ENCODE data around the gene TSPEAR.
"Not testable (repeated sequence)": the region's sequence is repeated elsewhere in the genome, so short reads cannot be mapped to it uniquely, and the experiment has no call there.

TSPEAR gene

DNA sequence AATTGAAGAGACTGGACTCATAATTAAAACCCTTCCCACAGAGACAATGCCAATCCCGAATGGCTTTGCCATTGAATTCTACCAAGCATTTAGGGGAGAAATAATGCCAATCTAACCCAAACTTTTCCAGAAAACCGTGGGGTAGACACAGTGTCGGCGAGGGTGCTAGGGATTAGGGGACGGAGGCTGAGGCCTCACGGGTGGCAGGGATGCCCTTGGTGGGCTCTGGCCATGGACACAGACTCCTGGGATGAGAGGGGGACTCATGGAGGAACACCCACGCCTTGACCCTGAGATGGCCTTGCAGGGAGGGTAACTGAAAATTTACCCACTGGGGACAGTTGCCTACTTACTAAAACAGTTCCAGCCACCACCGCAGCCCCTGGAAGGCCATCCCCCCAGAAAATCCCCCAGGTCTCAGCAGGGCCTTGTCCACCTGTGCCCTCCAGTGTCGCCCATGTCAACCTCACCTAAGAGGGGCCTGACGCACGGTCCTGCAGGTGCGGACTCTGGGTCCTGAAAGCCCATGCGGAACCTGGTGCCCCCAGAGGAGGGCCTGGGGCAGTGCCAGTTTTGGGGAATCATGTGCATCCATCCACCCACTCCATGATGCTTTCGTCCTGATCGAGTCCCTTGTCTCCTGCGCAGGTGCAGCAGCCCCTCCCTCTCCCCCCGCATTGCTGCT, 132.9 kb downstream of the TSPEAR start:
- TF ChIP-seq, protein P1, sequence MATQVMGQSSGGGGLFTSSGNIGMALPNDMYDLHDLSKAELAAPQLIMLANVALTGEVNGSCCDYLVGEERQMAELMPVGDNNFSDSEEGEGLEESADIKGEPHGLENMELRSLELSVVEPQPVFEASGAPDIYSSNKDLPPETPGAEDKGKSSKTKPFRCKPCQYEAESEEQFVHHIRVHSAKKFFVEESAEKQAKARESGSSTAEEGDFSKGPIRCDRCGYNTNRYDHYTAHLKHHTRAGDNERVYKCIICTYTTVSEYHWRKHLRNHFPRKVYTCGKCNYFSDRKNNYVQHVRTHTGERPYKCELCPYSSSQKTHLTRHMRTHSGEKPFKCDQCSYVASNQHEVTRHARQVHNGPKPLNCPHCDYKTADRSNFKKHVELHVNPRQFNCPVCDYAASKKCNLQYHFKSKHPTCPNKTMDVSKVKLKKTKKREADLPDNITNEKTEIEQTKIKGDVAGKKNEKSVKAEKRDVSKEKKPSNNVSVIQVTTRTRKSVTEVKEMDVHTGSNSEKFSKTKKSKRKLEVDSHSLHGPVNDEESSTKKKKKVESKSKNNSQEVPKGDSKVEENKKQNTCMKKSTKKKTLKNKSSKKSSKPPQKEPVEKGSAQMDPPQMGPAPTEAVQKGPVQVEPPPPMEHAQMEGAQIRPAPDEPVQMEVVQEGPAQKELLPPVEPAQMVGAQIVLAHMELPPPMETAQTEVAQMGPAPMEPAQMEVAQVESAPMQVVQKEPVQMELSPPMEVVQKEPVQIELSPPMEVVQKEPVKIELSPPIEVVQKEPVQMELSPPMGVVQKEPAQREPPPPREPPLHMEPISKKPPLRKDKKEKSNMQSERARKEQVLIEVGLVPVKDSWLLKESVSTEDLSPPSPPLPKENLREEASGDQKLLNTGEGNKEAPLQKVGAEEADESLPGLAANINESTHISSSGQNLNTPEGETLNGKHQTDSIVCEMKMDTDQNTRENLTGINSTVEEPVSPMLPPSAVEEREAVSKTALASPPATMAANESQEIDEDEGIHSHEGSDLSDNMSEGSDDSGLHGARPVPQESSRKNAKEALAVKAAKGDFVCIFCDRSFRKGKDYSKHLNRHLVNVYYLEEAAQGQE (IDR thresholded peaks at IDR 0.05; ENCODE audit: insufficient read depth in 1 of 2, low read depth in 2 of 2, low read length in 2 of 2), result no peak
- TF ChIP-seq FOXP2 (optimal IDR thresholded peaks at IDR 0.05; ENCODE audit: borderline replicate concordance, extremely low read depth, extremely low read length, insufficient read depth), result no peak
- TF ChIP-seq SIN3A (IDR thresholded peaks at IDR 0.05; ENCODE audit: borderline replicate concordance, insufficient read depth, low read length), result no peak
- TF ChIP-seq POLR2AphosphoS5 (IDR thresholded peaks at IDR 0.05; ENCODE audit: low read depth, low read length), result no peak
- no peak for TF ChIP-seq TAF1 (IDR thresholded peaks at IDR 0.05; ENCODE audit: borderline replicate concordance, insufficient read depth, low read length)

DNA sequence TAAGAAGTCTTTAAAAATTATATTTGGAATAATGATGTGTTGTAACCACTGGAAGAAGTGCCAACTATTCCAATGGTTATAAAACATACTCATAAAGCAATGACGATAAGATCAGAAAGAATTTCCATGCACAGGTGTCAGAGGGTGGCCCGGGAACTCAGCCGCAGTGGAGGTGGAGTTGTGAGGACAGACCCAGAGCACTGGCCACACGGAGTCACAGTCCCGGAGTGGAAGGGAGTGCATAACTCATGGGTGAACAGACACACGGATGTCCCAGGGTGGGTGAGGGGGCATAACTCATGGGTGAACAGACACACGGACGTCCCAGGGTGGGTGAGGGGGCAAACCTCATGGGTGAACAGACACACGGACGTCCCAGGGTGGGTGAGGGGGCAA, 135.3 kb downstream of the TSPEAR start:
- TF ChIP-seq SIN3A (IDR thresholded peaks at IDR 0.05; ENCODE audit: borderline replicate concordance, insufficient read depth, low read length), result no peak
- TF ChIP-seq, protein P1 (IDR thresholded peaks at IDR 0.05; ENCODE audit: insufficient read depth in 1 of 2, low read depth in 2 of 2, low read length in 2 of 2), result no peak
- no peak for TF ChIP-seq TAF1 (IDR thresholded peaks at IDR 0.05; ENCODE audit: borderline replicate concordance, insufficient read depth, low read length)
- no peak for TF ChIP-seq FOXP2 (optimal IDR thresholded peaks at IDR 0.05; ENCODE audit: borderline replicate concordance, extremely low read depth, extremely low read length, insufficient read depth)
- TF ChIP-seq POLR2AphosphoS5 (IDR thresholded peaks at IDR 0.05; ENCODE audit: low read depth, low read length), result no peak

DNA sequence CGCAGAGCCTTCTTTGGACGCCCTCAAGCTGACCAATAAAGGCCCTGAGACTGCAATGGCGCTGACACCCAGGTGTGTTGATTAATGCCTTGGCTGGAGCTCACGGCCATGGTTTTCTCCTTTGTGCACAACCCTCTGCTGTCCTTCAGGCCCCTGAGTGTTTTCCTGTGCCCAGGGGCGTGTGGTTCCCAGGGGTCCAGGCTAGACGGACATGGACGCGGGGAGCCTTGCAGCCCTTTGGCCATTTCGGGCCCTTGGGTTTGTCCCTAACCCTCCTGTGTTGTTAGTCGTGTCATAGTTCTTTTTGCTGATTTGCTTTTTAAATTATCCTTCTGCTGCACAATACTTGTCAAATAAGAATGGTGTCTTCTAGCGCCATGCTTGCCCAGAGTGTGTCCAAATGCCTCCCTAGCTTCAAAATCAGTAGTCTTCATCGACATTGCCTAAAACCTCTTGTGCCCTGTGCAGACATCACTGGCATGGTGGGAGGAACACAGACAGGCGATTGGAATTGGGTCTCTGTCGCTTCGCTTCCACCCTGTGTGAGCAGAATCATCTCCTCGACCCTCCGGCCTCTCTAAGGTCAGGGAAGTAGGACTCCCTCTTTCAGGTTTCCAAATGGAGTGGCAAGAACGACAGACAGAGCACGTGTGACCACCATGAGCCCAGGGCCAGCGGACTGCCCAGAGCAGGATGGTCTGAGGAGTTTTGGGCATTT, 135.9 kb downstream of the TSPEAR start:
- no peak for TF ChIP-seq POLR2AphosphoS5 (IDR thresholded peaks at IDR 0.05; ENCODE audit: low read depth, low read length)
- TF ChIP-seq, protein P1 (IDR thresholded peaks at IDR 0.05; ENCODE audit: insufficient read depth in 1 of 2, low read depth in 2 of 2, low read length in 2 of 2), result no peak
- TF ChIP-seq TAF1 (IDR thresholded peaks at IDR 0.05; ENCODE audit: borderline replicate concordance, insufficient read depth, low read length), result no peak
- TF ChIP-seq SIN3A (IDR thresholded peaks at IDR 0.05; ENCODE audit: borderline replicate concordance, insufficient read depth, low read length), result no peak

DNA sequence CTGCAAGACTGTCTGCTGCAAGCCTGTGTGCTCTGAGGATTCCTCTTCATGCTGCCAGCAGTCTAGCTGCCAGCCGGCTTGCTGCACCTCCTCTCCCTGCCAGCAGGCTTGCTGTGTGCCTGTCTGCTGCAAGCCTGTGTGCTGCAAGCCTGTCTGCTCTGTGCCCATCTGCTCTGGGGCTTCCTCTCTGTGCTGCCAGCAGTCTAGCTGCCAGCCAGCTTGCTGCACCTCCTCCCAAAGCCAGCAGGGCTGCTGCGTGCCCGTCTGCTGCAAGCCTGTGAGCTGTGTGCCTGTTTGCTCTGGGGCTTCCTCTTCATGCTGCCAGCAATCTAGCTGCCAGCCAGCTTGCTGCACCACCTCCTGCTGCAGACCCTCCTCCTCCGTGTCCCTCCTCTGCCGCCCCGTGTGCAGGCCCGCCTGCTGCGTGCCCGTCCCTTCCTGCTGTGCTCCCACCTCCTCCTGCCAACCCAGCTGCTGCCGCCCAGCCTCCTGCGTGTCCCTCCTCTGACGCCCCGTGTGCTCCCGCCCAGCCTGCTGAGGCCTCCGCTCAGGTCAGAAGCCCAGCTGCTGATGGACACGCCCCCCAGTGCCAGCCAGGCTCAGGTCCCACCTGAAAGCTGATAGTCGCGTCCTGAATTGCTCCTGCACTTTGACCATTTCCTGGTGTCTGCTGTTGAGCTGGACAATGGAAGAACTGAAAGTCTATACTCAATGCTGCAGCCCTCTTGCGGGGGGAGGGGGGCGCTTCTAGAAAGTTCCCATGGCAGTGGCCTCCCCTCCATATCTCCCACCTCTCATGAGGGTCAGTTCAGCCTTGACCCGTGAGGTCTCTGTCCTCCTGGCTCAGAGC, 136.7 kb downstream of the TSPEAR start:
- TF ChIP-seq SIN3A (IDR thresholded peaks at IDR 0.05; ENCODE audit: borderline replicate concordance, insufficient read depth, low read length), result no peak

DNA sequence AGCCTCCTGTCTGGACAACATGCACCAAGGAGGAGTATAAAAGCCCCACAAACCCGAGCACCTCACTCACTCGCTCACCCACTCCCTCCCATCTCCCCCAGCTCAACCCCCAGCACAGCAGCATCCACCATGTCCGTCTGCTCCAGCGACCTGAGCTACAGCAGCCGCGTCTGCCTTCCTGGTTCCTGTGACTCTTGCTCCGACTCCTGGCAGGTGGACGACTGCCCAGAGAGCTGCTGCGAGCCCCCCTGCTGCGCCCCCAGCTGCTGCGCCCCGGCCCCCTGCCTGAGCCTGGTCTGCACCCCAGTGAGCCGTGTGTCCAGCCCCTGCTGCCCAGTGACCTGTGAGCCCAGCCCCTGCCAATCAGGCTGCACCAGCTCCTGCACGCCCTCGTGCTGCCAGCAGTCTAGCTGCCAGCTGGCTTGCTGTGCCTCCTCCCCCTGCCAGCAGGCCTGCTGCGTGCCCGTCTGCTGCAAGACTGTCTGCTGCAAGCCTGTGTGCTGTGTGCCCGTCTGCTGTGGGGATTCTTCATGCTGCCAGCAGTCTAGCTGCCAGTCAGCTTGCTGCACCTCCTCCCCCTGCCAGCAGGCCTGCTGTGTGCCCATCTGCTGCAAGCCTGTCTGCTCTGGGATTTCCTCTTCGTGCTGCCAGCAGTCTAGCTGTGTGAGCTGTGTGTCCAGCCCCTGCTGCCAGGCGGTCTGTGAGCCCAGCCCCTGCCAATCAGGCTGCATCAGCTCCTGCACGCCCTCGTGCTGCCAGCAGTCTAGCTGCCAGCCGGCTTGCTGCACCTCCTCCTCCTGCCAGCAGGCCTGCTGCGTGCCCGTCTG, 137.5 kb downstream of the TSPEAR start, which contains the start of gene KRTAP10-4:
Gene KRTAP10-4 (plus strand): TSS at position 100 of the 827 bp plus-strand sequence. CDS start 30 bp downstream, at position 130.
- TF ChIP-seq SIN3A (IDR thresholded peaks at IDR 0.05; ENCODE audit: borderline replicate concordance, insufficient read depth, low read length); POLR2AphosphoS5 (IDR thresholded peaks at IDR 0.05; ENCODE audit: low read depth, low read length): not testable (repeated sequence)
- TF ChIP-seq, protein P1 (IDR thresholded peaks at IDR 0.05; ENCODE audit: insufficient read depth in 1 of 2, low read depth in 2 of 2, low read length in 2 of 2), result not testable (repeated sequence)

Data from PFSK-1 (cell line).